ENCODE data around the gene NDST4.

DNA sequence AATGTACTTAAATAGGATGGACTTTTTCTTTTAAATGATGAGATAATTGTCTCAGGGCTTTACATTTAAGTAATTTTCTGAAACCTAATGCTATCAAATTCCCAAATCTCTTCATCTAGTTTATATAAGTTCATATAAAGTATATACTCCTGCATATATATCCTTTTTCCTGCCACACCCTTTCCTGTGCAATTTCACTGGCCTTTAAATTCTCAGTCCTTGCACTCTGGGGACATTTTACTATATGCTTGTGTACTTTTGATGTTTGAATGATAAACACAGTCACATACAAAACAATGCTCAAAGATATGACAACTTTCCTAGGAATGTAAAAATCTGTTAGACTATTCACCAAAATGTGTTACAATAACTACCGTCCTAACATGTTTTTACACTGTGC, 60.1 kb downstream of the NDST4 start:
- TF ChIP-seq, protein P1, sequence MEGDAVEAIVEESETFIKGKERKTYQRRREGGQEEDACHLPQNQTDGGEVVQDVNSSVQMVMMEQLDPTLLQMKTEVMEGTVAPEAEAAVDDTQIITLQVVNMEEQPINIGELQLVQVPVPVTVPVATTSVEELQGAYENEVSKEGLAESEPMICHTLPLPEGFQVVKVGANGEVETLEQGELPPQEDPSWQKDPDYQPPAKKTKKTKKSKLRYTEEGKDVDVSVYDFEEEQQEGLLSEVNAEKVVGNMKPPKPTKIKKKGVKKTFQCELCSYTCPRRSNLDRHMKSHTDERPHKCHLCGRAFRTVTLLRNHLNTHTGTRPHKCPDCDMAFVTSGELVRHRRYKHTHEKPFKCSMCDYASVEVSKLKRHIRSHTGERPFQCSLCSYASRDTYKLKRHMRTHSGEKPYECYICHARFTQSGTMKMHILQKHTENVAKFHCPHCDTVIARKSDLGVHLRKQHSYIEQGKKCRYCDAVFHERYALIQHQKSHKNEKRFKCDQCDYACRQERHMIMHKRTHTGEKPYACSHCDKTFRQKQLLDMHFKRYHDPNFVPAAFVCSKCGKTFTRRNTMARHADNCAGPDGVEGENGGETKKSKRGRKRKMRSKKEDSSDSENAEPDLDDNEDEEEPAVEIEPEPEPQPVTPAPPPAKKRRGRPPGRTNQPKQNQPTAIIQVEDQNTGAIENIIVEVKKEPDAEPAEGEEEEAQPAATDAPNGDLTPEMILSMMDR (IDR thresholded peaks at IDR 0.05) = no peak
- TF ChIP-seq POLR2AphosphoS5 (IDR thresholded peaks at IDR 0.05; ENCODE audit: low read depth, low read length) (no peak), SIN3A (IDR thresholded peaks at IDR 0.05; ENCODE audit: borderline replicate concordance, insufficient read depth, low read depth, low read length) (no peak), TCF7L2 (IDR thresholded peaks at IDR 0.05; ENCODE audit: low read depth, low read length) (no peak)
- TF ChIP-seq, protein P2, sequence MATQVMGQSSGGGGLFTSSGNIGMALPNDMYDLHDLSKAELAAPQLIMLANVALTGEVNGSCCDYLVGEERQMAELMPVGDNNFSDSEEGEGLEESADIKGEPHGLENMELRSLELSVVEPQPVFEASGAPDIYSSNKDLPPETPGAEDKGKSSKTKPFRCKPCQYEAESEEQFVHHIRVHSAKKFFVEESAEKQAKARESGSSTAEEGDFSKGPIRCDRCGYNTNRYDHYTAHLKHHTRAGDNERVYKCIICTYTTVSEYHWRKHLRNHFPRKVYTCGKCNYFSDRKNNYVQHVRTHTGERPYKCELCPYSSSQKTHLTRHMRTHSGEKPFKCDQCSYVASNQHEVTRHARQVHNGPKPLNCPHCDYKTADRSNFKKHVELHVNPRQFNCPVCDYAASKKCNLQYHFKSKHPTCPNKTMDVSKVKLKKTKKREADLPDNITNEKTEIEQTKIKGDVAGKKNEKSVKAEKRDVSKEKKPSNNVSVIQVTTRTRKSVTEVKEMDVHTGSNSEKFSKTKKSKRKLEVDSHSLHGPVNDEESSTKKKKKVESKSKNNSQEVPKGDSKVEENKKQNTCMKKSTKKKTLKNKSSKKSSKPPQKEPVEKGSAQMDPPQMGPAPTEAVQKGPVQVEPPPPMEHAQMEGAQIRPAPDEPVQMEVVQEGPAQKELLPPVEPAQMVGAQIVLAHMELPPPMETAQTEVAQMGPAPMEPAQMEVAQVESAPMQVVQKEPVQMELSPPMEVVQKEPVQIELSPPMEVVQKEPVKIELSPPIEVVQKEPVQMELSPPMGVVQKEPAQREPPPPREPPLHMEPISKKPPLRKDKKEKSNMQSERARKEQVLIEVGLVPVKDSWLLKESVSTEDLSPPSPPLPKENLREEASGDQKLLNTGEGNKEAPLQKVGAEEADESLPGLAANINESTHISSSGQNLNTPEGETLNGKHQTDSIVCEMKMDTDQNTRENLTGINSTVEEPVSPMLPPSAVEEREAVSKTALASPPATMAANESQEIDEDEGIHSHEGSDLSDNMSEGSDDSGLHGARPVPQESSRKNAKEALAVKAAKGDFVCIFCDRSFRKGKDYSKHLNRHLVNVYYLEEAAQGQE (IDR thresholded peaks at IDR 0.05; ENCODE audit: insufficient read depth in 1 of 2, low read depth in 2 of 2, low read length in 1 of 2) = no peak
